Esophagus squamous epithelium (tissue), 4 donors: ENCODE data around the gene VGLL3.

Source experiments
- POLR2A ChIP-seq, 4 donors: fragments of 450-650 bp; IDR thresholded peaks; one replicate each; pipeline ENCODE4 v1.6.1; 2017; ENCODE audit warnings: antibody characterized with exemption in 4 of 4, mild to moderate bottlenecking in 4 of 4, moderate library complexity in 3 of 4
- TF ChIP-seq, protein P1 (sequence below), 6 experiments: fragments of 450-650 bp in 4 of 6; fragments of 200-600 bp in 2 of 6; sonication (generic) in 2 of 6; IDR thresholded peaks; one replicate each; pipeline ENCODE4 v1.5.1; 2016 to 2019; ENCODE audit warnings: antibody characterized with exemption in 6 of 6, mild to moderate bottlenecking in 4 of 6, moderate library complexity in 4 of 6

DNA sequence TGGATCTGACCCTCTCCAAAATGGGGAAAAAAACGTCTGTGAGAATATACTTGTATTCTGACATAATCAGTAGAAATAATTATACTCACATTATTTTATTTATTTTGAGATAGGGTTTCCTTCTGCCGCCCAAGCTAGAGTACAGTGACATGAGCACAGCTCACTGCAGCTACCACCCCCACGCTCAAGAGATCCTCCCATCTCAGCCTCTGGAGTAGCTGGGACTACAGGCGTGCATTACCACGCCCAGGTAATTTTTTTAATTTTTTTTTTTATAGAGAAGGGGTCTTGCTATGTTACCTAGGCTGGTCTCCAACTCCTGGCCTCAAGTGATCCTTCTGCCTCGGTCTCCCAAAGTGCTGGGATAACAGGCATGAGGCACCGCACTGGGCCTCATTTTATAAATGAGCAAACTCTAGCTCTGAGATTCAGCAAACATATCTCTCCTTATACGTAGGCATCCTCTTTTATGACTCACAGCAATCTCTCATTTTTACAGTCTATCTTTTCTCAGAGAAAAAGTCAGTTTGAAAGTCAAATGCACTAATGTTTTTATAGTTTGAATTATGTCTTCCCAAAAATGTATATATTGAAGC lies 989 bp upstream of the VGLL3 start:
- TF ChIP-seq, protein P1, sequence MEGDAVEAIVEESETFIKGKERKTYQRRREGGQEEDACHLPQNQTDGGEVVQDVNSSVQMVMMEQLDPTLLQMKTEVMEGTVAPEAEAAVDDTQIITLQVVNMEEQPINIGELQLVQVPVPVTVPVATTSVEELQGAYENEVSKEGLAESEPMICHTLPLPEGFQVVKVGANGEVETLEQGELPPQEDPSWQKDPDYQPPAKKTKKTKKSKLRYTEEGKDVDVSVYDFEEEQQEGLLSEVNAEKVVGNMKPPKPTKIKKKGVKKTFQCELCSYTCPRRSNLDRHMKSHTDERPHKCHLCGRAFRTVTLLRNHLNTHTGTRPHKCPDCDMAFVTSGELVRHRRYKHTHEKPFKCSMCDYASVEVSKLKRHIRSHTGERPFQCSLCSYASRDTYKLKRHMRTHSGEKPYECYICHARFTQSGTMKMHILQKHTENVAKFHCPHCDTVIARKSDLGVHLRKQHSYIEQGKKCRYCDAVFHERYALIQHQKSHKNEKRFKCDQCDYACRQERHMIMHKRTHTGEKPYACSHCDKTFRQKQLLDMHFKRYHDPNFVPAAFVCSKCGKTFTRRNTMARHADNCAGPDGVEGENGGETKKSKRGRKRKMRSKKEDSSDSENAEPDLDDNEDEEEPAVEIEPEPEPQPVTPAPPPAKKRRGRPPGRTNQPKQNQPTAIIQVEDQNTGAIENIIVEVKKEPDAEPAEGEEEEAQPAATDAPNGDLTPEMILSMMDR (IDR thresholded peaks at IDR 0.05), result no peak
- no peak for TF ChIP-seq POLR2A (IDR thresholded peaks at IDR 0.05)
